B cell (primary cell): Measurements from ENCODE around the gene LPXN. TPM values are rescaled to one million over a fixed set of nuclear protein-coding genes. Genes with fewer than 3 reads are reported as not detected.
A peak's percentile ranks its signal among the peaks of the same experiment; 100 is the strongest.

Experiments
- ATAC-seq: fragments of 200-7000 bp; cut with Tn5 transposase; one replicate; pipeline ENCODE4 v1.10.0; 2021; ENCODE audit warnings: low read depth, mild to moderate bottlenecking, moderate number of reproducible peaks, moderate library complexity
- CTCF ChIA-PET: fragments of 350-600 bp; sonication (Branson Sonifier 250); formaldehyde crosslinking; loops from one replicate; lab custom pipeline; 2021; ENCODE audit warnings: antibody characterized with exemption, inconsistent platforms; lab: Charles Lee
- POLR2A ChIA-PET: fragments of 350-600 bp; sonication (Branson Sonifier 250); formaldehyde crosslinking; loops from one replicate; lab custom pipeline; 2021; ENCODE audit warnings: antibody characterized with exemption; lab: Charles Lee
- DNase-seq: peaks from one replicate; pipeline ENCODE4 v3.0.0; 2013
- H2AFZ ChIP-seq: 2 replicates; pipeline ENCODE4 v1.6.1; 2012; ENCODE audit warnings: mild to moderate bottlenecking, low read depth, low read length; ENCODE audit not compliant: insufficient read depth, poor library complexity, severe bottlenecking
- H3K27ac ChIP-seq, 2 donors: 1 replicate in 1 of 2; 2 replicates in 1 of 2; pipeline ENCODE4 v1.5.1; 2012 to 2013; ENCODE audit warnings: low read length in 2 of 2, mild to moderate bottlenecking in 2 of 2, moderate library complexity in 1 of 2
- H3K27me3 ChIP-seq, 4 experiments: fragments of 200-600 bp in 1 of 4; sonication (generic) in 1 of 4; replicated peaks in 1 of 4; 1 replicate in 2 of 4; 2 replicates in 2 of 4; pipeline versions ENCODE4 v1.6.1 to v1.7.0; 2013 to 2016; ENCODE audit warnings: low read length in 3 of 4, mild to moderate bottlenecking in 2 of 4, mixed read lengths in 1 of 4, moderate library complexity in 1 of 4; ENCODE audit not compliant: insufficient read depth in 4 of 4, control insufficient read depth in 3 of 4; ENCODE audit errors: control extremely low read depth in 1 of 4
- H3K36me3 ChIP-seq, 2 experiments: replicated peaks in 1 of 2; 1 replicate in 1 of 2; 2 replicates in 1 of 2; pipeline versions ENCODE4 v1.6.1 to v1.7.1; 2013; ENCODE audit warnings: low read length in 1 of 2; ENCODE audit not compliant: insufficient read depth in 2 of 2, control insufficient read depth in 1 of 2; ENCODE audit errors: control extremely low read depth in 1 of 2, extremely low read depth in 1 of 2
- H3K4me1 ChIP-seq, 2 donors: fragments of 200-600 bp in 1 of 2; sonication (generic) in 1 of 2; 1 replicate in 1 of 2; 2 replicates in 1 of 2; pipeline versions ENCODE4 v1.5.1 to v1.6.1; 2013 to 2017; ENCODE audit warnings: low read length in 2 of 2; ENCODE audit not compliant: control insufficient read depth in 2 of 2, insufficient read depth in 2 of 2
- H3K4me2 ChIP-seq: replicated peaks from 2 replicates; pipeline ENCODE3; 2012; ENCODE audit warnings: mild to moderate bottlenecking, low read depth, low read length; ENCODE audit not compliant: poor library complexity, severe bottlenecking
- H3K4me3 ChIP-seq, 5 experiments: fragments of 200-600 bp in 1 of 5; sonication (generic) in 1 of 5; 1 replicate in 3 of 5; 2 replicates in 2 of 5; pipeline versions ENCODE4 v1.5.1 to v1.7.0; 2011 to 2016; ENCODE audit warnings: low read length in 4 of 5, mild to moderate bottlenecking in 4 of 5, low read depth in 2 of 5, control low read depth in 1 of 5, moderate library complexity in 1 of 5; ENCODE audit not compliant: insufficient read depth in 1 of 5; ENCODE audit errors: control extremely low read depth in 1 of 5, extremely low read depth in 1 of 5
- H3K79me2 ChIP-seq: fragments of 200-600 bp; sonication (generic); one replicate; pipeline ENCODE4 v1.6.0; 2016; ENCODE audit warnings: low read length; ENCODE audit not compliant: control insufficient read depth, insufficient read depth
- H3K9ac ChIP-seq: fragments of 200-600 bp; sonication (generic); 2 replicates; pipeline ENCODE4 v1.6.1; 2017; ENCODE audit warnings: mild to moderate bottlenecking, low read length, moderate library complexity
- H3K9me3 ChIP-seq, 3 donors: one replicate each; pipeline versions ENCODE4 v1.6.1 to v1.7.1; 2013; ENCODE audit warnings: low read length in 2 of 3; ENCODE audit not compliant: control insufficient read depth in 2 of 3, insufficient read depth in 1 of 3; ENCODE audit errors: control extremely low read depth in 1 of 3
- H4K20me1 ChIP-seq: 2 replicates; pipeline ENCODE4 v1.6.0; 2012; ENCODE audit warnings: mild to moderate bottlenecking, low read length; ENCODE audit not compliant: insufficient read depth, control insufficient read depth, poor library complexity, severe bottlenecking
- H3K27ac Mint-ChIP-seq: one replicate; pipeline ENCODE4 v1.8.0; 2021; ENCODE audit warnings: mixed read lengths
- H3K27me3 Mint-ChIP-seq: one replicate; pipeline ENCODE4 v1.8.0; 2021; ENCODE audit warnings: mixed read lengths
- H3K4me1 Mint-ChIP-seq: one replicate; pipeline ENCODE4 v1.8.0; 2021; ENCODE audit warnings: mixed read lengths
- H3K4me3 Mint-ChIP-seq: one replicate; pipeline ENCODE4 v1.8.0; 2021; ENCODE audit warnings: mixed read lengths
- H3K9me3 Mint-ChIP-seq: one replicate; pipeline ENCODE4 v1.8.0; 2022; ENCODE audit warnings: mixed read lengths; ENCODE audit not compliant: insufficient read depth
- CTCF ChIP-seq: fragments of 200-600 bp; IDR thresholded peaks from one replicate; pipeline ENCODE4 v1.8.0; 2022; ENCODE audit warnings: antibody characterized with exemption, mild to moderate bottlenecking
- EZH2 ChIP-seq: IDR thresholded peaks from 2 replicates; pipeline ENCODE4 v1.6.1; 2012; ENCODE audit warnings: borderline replicate concordance, low read depth, mild to moderate bottlenecking, moderate library complexity, low read length; ENCODE audit not compliant: insufficient read depth, poor library complexity, severe bottlenecking
- WGBS: methylation state at CpG from one replicate; pipeline ENCODE4 v1.1.5; 2013; ENCODE audit warnings: missing lambda C conversion rate; ENCODE audit not compliant: insufficient coverage; 5-methylcytosine and 5-hydroxymethylcytosine counted together
- intact Hi-C: fragments of 100-400 bp; cut with micrococcal nuclease; formaldehyde crosslinking; loops from one replicate; pipeline ENCODE4 v1.10.0; 2022
- polyA plus RNA-seq: library from polyadenylated mRNA; depleted of rRNA; stranded (reverse); fragments of >200 nt; gene quantifications from 2 replicates; pipeline ENCODE4 v1.2.3, GENCODE V29; 2012
- total RNA-seq, 2 donors: library from RNA; stranded (reverse); fragments of 120-200 nt in 1 of 2; gene quantifications; 1 replicate in 1 of 2; 2 replicates in 1 of 2; pipeline versions ENCODE4 v1.2.3 to v1.2.4, GENCODE V29; 2013 to 2022

Gene LPXN
- total and polyA plus RNA-seq, 2 donors (not counting 1 experiment from before 2014, with no cell fraction given), result 59.2 to 209 TPM

- Histone ChIP-seq H3K27me3 (no peaks in the 10 kb centered on the region), H2AFZ (no peak overlapping the region), H3K36me3 (no peaks in the 10 kb centered on the region), H3K9ac (peak overlapping the region; percentile 100), H3K4me1 (peaks cover 63 to 66% of the 10 kb centered on the region in 2 donors), H3K4me2 (peak overlapping the region; percentile 79), H3K9me3 (no peaks in the 10 kb centered on the region), H4K20me1 (no peaks in the 10 kb centered on the region), H3K4me3 (peak overlapping the region; percentile 91 to 100 (median 99)), H3K79me2 (peaks cover 68% of the 10 kb centered on the region), H3K27ac (peak overlapping the region; percentile 100)
- ATAC-seq (no peak), DNase-seq (no peak)
- Mint-ChIP-seq H3K9me3 (no peaks in the 10 kb centered on the region), H3K27ac (peak overlapping the region; percentile 100), H3K27me3 (no peaks in the 10 kb centered on the region), H3K4me3 (peak overlapping the region; percentile 97), H3K4me1 (peaks cover 64% of the 10 kb centered on the region)
- intact Hi-C loops, result loop anchor here (5.0 to 10.0 kb wide), 3 partner anchors 635 to 1010 kb away; partner anchors contain the start of genes MPEG1 and UBE2L6
- POLR2A ChIA-PET, result interaction anchor here (0.6 to 1.8 kb wide), 8 partner anchors 8 to 530 kb away, joined by 3 to 4 read pairs (median 4); partner anchors contain the start of gene FAM111B
- CTCF ChIA-PET, result interaction anchor here (0.5 to 8.7 kb wide), 16 partner anchors 9 to 1179 kb away, joined by 3 to 102 read pairs (median 4); partner anchors contain the start of genes FAM111A and UBE2L6
- WGBS, result no CpG with 5 or more reads among the region's 4 CpGs
- TF ChIP-seq EZH2 (no peak), CTCF (peak; percentile 20)
These were observed 1.3 kb upstream of the LPXN start for GRCh38 chr11:58576887-58577471.

GRCh38 chr11:58574881-58575280, 775 bp downstream of the LPXN start:
- Histone ChIP-seq H3K79me2 (peaks cover 68% of the 10 kb centered on the region), H3K27ac (peak overlapping the region; percentile 100), H4K20me1 (no peaks in the 10 kb centered on the region), H3K4me3 (peak overlapping the region; percentile 48 to 100 (median 61)), H3K4me2 (peak overlapping the region; percentile 79), H3K4me1 (peaks cover 46 to 47% of the 10 kb centered on the region in 2 donors), H3K9me3 (no peaks in the 10 kb centered on the region), H3K27me3 (no peaks in the 10 kb centered on the region), H3K36me3 (peaks cover 4 to 7% of the 10 kb centered on the region in 2 experiments), H2AFZ (no peak overlapping the region), H3K9ac (peak overlapping the region; percentile 100)
- no peak for ATAC-seq
- no peak for TF ChIP-seq CTCF
- no peak for TF ChIP-seq EZH2
- ChIA-PET POLR2A (interaction anchor here (0.6 kb wide), 2 partner anchors 38 to 597 kb away, joined by 3 to 5 read pairs; partner anchors contain the start of gene DTX4), CTCF (interaction anchor here (0.6 to 8.7 kb wide), 5 partner anchors 6 to 583 kb away, joined by 3 to 102 read pairs (median 4); no protein-coding TSS in a partner anchor)
- DNase-seq, result no peak
- no peaks in the 10 kb centered on the region for H3K27me3 Mint-ChIP-seq
- H3K4me3 Mint-ChIP-seq, result peak overlapping the region; percentile 97
- no peaks in the 10 kb centered on the region for H3K9me3 Mint-ChIP-seq
- peaks cover 59% of the 10 kb centered on the region for H3K4me1 Mint-ChIP-seq
- intact Hi-C loops, result loop anchor here (2.0 to 10.0 kb wide), 4 partner anchors 50 to 1008 kb away; partner anchors contain the start of genes MPEG1 and UBE2L6
- peak overlapping the region; percentile 100 for H3K27ac Mint-ChIP-seq
